ENCODE results near the gene LAMB4. TPM values are rescaled to one million over a fixed set of nuclear protein-coding genes. Genes with fewer than 3 reads are reported as not detected.
A peak's percentile ranks its signal among the peaks of the same experiment; 100 is the strongest.

Gene LAMB4
- total and polyA plus RNA-seq, 2 experiments from 2014 or later = not detected

- no peak overlapping the region for H3K27ac Mint-ChIP-seq
- Histone ChIP-seq H3K9me2 (ENCODE audit: insufficient read depth) (no peaks in the 10 kb centered on the region), H3F3A (replicated peaks; ENCODE audit: low read depth) (no peaks in the 10 kb centered on the region), H2AFZ (peak overlapping the region; percentile 48; the same call in 1 of the 2 replicates), H4K20me1 (replicated peaks; ENCODE audit: insufficient read depth) (no peaks in the 10 kb centered on the region), H3K36me3 (ENCODE audit: insufficient read depth) (no peaks in the 10 kb centered on the region), H3K4me3 (no peak overlapping the region), H3K27me3 (ENCODE audit: insufficient read depth) (no peaks in the 10 kb centered on the region), H3K4me2 (no peak overlapping the region), H3K79me2 (replicated peaks; ENCODE audit: insufficient read depth) (no peaks in the 10 kb centered on the region), H3K27ac (ENCODE audit: low read depth) (no peak overlapping the region), H3K4me1 (ENCODE audit: insufficient read depth) (no peaks in the 10 kb centered on the region)
- TF ChIP-seq NANOG (IDR thresholded peaks at IDR 0.05; ENCODE audit: borderline replicate concordance) (no peak), ZNF114 (CRISPR knock-in tag; IDR thresholded peaks at IDR 0.05) (no peak), ZNF331 (CRISPR knock-in tag; IDR thresholded peaks at IDR 0.05; ENCODE audit: low read depth) (no peak)
- H3K27me3 Mint-ChIP-seq (ENCODE audit: insufficient read depth, low read depth, poor library complexity) = no peaks in the 10 kb centered on the region
- no peaks in the 10 kb centered on the region for H3K9me3 Mint-ChIP-seq
- ATAC-seq (no peak), DNase-seq (ENCODE audit: low spot score) (no peak)
- H3K4me3 Mint-ChIP-seq = no peak overlapping the region
- peaks cover 5% of the 10 kb centered on the region; the same call in 1 of the 3 replicates for H3K4me1 Mint-ChIP-seq
- no peaks in the 10 kb centered on the region for H3K36me3 Mint-ChIP-seq (ENCODE audit: low read depth)
These were observed 103.5 kb downstream of the LAMB4 start for GRCh38 chr7:108026647-108027046.

- H3K27ac ChIP-seq (ENCODE audit: low read depth) = no peak overlapping the region
- H3K27ac Mint-ChIP-seq = no peak overlapping the region
- H3K4me1 ChIP-seq (ENCODE audit: insufficient read depth) = no peaks in the 10 kb centered on the region
- H4K20me1 ChIP-seq (replicated peaks; ENCODE audit: insufficient read depth) = no peaks in the 10 kb centered on the region
- H3K36me3 ChIP-seq (ENCODE audit: insufficient read depth) = no peaks in the 10 kb centered on the region
- H3K9me3 Mint-ChIP-seq = no peaks in the 10 kb centered on the region
- H3K27me3 ChIP-seq (ENCODE audit: insufficient read depth) = no peaks in the 10 kb centered on the region
- H3K36me3 Mint-ChIP-seq (ENCODE audit: low read depth) = no peaks in the 10 kb centered on the region
- H3K79me2 ChIP-seq (replicated peaks; ENCODE audit: insufficient read depth) = no peaks in the 10 kb centered on the region
- ATAC-seq (no peak), DNase-seq (ENCODE audit: low spot score) (no peak)
- H3K4me3 Mint-ChIP-seq = no peak overlapping the region
- H3K4me3 ChIP-seq = no peak overlapping the region
- no peaks in the 10 kb centered on the region for H3K27me3 Mint-ChIP-seq (ENCODE audit: insufficient read depth, low read depth, poor library complexity)
- H3K4me2 ChIP-seq = no peak overlapping the region
- H3K9me2 ChIP-seq (ENCODE audit: insufficient read depth) = no peaks in the 10 kb centered on the region
- peaks cover 5% of the 10 kb centered on the region; the same call in 1 of the 3 replicates for H3K4me1 Mint-ChIP-seq
- H3F3A ChIP-seq (replicated peaks; ENCODE audit: low read depth) = no peaks in the 10 kb centered on the region
- no peak overlapping the region for H2AFZ ChIP-seq
- TF ChIP-seq CTCF (conservative IDR thresholded peaks at IDR 0.05; ENCODE audit: low read depth in 2 of 2) (no peak), ZNF114 (CRISPR knock-in tag; IDR thresholded peaks at IDR 0.05) (no peak), EZH2 (IDR thresholded peaks at IDR 0.05; ENCODE audit: low read depth, unreplicated experiment) (no peak), CREB1 (CRISPR knock-in tag; IDR thresholded peaks at IDR 0.05; ENCODE audit: low read depth) (no peak), STAT1 (IDR thresholded peaks at IDR 0.05; ENCODE audit: unreplicated experiment) (no peak), ZNF462 (CRISPR knock-in tag; IDR thresholded peaks at IDR 0.05) (no peak), POLR2AphosphoS5 (IDR thresholded peaks at IDR 0.05; ENCODE audit: low read depth) (no peak), ZNF331 (CRISPR knock-in tag; IDR thresholded peaks at IDR 0.05; ENCODE audit: low read depth) (no peak), JUNB (IDR thresholded peaks at IDR 0.05; ENCODE audit: unreplicated experiment) (no peak), REST (IDR thresholded peaks at IDR 0.05; ENCODE audit: unreplicated experiment) (no peak), NANOG (IDR thresholded peaks at IDR 0.05; ENCODE audit: borderline replicate concordance) (no peak)
These were observed 104.0 kb downstream of the LAMB4 start for GRCh38 chr7:108026116-108026515.

Data from GM23338 (cell line).